Activated CD8-positive, alpha-beta memory T cell treated with anti-CD3 and anti-CD28 coated beads, Interleukin-2, amount 50 U/mL, for 24 hours (primary cell): ENCODE data around the gene THUMPD1.
"Not testable (repeated sequence)": the region's sequence is repeated elsewhere in the genome, so short reads cannot be mapped to it uniquely, and the experiment has no call there.

ENCODE experiments used
- DNase-seq: peaks from one replicate; pipeline ENCODE4 v3.0.0-alpha.2; 2020; ENCODE audit errors: extremely low read depth

Gene THUMPD1

DNA sequence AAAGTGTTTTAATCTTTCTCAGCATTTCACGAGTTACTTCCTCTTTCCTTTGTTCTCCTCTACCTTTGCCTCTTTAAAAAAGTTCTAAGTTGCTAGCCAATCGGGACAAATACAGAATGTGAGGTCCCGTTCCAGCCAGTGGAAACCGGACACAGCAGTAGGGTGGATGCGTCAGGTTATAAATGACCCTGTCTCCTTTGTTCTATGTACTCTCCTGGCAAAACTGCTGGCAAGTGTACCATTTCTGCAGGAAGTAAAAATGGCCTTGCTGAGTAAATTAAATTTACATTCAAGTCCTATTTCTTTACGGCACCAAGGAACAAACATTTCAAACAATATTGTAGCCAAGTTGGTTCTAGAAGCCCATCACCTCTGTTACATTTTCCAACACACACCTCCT lies 47.5 kb downstream of the THUMPD1 start:
- not testable (repeated sequence) for DNase-seq

DNA sequence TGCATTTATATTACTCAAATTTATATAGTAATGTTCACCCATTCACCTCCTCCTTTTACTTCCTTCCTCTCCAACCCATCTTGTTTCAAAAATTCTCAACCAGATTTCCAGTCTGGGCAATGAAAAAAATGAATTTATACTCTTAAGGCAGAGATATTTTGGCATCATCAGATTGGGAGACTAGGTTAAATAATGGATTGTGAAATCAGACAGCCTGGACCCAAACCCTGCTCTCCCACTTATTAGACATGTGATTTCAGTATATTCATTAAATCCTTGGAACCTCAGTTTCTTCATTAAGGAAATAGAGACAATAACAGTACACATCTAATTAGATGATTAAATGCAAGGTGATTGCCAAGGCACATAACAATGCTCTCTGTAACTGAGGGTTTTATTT lies 52.0 kb downstream of the THUMPD1 start:
- no peak for DNase-seq

DNA sequence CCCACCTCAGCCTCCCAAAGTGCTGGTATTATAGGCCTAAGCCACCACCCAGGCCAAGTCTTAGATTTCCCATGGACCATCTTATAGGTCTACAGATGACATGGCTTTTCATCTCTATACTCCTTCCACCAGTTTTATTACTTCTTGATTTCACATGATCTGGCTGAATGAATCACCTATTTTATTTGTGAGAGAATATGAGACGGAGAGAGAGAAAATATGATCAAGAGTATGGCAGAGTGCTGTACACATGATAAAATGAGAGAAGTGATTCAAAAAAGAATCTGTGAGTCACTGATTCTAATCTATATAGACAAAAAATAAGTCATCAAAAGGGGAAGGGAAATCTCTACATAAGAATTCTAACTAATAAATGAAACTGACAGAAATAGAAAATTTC lies 57.8 kb downstream of the THUMPD1 start:
- DNase-seq, result no peak
